RWPE1 (cell line): ENCODE data around the gene FAM219B.

ENCODE experiments used
- CTCF ChIA-PET: fragments of 350-600 bp; sonication (Branson Sonifier 250); formaldehyde crosslinking; extraction: SDS; loops from one replicate; lab custom pipeline; 2021; lab: Yijun Ruan, JAX
- POLR2A ChIA-PET: fragments of 400-600 bp; formaldehyde crosslinking; extraction: SDS; loops from one replicate; lab custom pipeline; 2020; ENCODE audit warnings: antibody characterized with exemption; ENCODE audit not compliant: low non-redundant PET; lab: Yijun Ruan, JAX
- DNase-seq: peaks from one replicate; pipeline ENCODE4 v3.0.0; 2012; ENCODE audit warnings: low spot score
- H3K27ac ChIP-seq: fragments of 450-650 bp; 2 replicates; pipeline ENCODE4 v1.5.1; 2017
- TF ChIP-seq, protein P1 (sequence below): fragments of 450-650 bp; conservative IDR thresholded peaks from 2 replicates; pipeline ENCODE4 v1.5.1; 2017; ENCODE audit warnings: low read depth, mild to moderate bottlenecking

The FAM219B gene

DNA sequence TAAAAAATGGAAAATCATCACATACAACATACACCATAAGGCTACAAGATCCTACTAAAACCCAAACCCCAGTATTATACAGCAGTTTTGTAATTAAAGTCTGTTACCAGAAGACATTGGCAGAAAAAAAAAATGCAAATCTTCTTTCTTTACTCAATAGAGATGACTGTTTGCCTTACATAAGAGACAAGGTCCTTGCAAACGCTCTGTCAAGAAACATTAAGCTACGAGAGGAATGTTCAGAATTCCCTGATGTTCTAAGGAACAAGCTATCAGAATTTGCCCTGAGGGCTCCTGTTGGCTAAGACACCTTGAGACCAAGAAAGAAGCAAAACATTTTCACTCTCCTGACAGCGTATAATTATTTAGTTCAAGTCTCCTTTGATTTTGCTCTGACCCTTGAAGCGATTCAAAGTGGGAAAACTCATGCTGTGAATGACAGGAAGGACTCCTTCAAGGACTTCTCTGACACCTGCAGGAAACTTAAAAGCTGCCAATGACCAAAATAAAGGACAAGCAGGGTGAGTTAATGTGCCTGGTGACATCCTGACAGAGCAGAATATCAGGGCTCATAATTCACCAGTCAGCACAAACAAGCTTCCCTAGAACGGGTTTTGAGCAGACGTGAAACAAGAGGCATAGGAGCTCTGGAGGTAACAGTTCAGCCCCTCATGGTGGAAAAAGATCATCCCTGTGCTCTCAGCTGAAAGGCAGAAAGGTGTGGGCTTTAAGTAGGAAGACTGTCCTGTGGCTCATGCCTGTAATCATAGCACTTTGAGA is 36.0 kb downstream of the FAM219B start:
- TF ChIP-seq, protein P1, sequence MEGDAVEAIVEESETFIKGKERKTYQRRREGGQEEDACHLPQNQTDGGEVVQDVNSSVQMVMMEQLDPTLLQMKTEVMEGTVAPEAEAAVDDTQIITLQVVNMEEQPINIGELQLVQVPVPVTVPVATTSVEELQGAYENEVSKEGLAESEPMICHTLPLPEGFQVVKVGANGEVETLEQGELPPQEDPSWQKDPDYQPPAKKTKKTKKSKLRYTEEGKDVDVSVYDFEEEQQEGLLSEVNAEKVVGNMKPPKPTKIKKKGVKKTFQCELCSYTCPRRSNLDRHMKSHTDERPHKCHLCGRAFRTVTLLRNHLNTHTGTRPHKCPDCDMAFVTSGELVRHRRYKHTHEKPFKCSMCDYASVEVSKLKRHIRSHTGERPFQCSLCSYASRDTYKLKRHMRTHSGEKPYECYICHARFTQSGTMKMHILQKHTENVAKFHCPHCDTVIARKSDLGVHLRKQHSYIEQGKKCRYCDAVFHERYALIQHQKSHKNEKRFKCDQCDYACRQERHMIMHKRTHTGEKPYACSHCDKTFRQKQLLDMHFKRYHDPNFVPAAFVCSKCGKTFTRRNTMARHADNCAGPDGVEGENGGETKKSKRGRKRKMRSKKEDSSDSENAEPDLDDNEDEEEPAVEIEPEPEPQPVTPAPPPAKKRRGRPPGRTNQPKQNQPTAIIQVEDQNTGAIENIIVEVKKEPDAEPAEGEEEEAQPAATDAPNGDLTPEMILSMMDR = no peak
- peak overlapping the region; percentile 53 for H3K27ac ChIP-seq
- ChIA-PET POLR2A (interaction anchor here (0.5 to 1.0 kb wide), 5 partner anchors 26 to 436 kb away, joined by 3 to 6 read pairs (median 4); no protein-coding TSS in a partner anchor), CTCF (interaction anchor here (0.8 to 1.6 kb wide), 2 partner anchors 31 to 35 kb away, joined by 3 to 7 read pairs; no protein-coding TSS in a partner anchor)
- peak; percentile 48 for DNase-seq

GRCh38 chr15:74869726-74870407 is 36.8 kb downstream of the FAM219B start:
- TF ChIP-seq, protein P1 = no peak

DNA sequence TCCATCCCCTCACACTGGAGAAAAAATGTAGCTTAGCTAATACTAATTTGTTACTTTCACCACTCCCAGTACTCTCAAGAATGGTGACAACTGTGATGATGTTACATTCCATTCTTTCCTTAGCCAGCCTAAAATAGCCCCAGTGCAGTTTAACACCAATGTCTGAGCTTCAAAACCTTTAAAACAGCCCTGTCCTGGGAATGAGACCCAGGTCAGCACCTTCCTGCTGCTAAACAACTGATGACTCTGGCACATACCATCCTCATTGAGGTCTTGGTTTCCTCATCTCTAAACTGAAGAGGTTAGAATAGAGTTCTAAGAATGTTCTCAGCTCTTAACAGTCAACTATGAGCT is 37.3 kb downstream of the FAM219B start:
- peak overlapping the region; percentile 62; the same call in 1 of the 2 replicates for H3K27ac ChIP-seq
- TF ChIP-seq, protein P1 = no peak
- POLR2A ChIA-PET = no interaction called here
- CTCF ChIA-PET = interaction anchor here (0.7 kb wide), 1 partner anchor 26 kb away, joined by 6 read pairs; the partner anchor contains the start of gene ULK3
- DNase-seq = no peak

More at GRCh38 chr15:74869726-74870407, 36.8 kb downstream of the FAM219B start:
- POLR2A ChIA-PET = interaction anchor here (0.6 kb wide), 1 partner anchor 65 kb away, joined by 3 read pairs; no protein-coding TSS in a partner anchor
- H3K27ac ChIP-seq = peak overlapping the region; percentile 62
- CTCF ChIA-PET = interaction anchor here (0.7 to 1.6 kb wide), 3 partner anchors 26 to 34 kb away, joined by 3 to 7 read pairs (median 6); partner anchors contain the start of gene ULK3
- DNase-seq = no peak

- no peak overlapping the region; the same call in 1 of the 2 replicates for H3K27ac ChIP-seq
- TF ChIP-seq, protein P1 = no peak
- DNase-seq = no peak
- ChIA-PET POLR2A (no interaction called here), CTCF (no interaction called here)
Observed at GRCh38 chr15:74868059-74868458, 38.6 kb downstream of the FAM219B start.

DNA sequence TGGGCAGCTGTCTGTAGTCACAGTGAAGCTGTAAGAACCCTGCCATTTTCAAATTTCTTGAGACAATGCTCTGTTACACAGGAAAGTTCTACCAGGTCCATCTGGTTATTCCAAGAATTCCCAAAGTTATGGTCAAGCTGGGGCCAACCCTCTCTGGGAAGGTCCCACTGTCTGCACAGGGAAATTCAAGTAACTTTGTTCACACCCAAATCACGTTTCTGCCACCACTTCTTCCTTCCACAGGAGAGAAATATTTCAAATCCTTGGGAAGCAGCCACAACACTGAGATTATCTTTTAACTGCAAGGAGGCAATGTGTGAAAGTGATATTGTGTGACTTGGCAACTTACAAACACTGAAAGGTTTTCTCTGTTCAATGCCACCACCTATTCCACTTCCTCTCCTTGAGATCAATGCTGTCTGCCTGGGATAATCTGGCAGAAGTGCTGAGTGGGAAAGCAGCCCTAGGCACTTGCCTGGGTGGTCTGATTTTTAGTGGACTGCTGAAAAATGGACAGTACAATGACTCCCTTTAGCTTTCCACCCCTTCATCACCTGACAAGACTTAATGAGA is 39.1 kb downstream of the FAM219B start:
- ChIA-PET CTCF (interaction anchor here (0.6 kb wide), 1 partner anchor 22 kb away, joined by 6 read pairs; no protein-coding TSS in a partner anchor), POLR2A (no interaction called here)
- H3K27ac ChIP-seq = no peak overlapping the region; the same call in 1 of the 2 replicates
- TF ChIP-seq, protein P1 = no peak
- DNase-seq = no peak

- peak; percentile 94 for DNase-seq
- TF ChIP-seq, protein P1 = no peak
- POLR2A ChIA-PET = no interaction called here
- H3K27ac ChIP-seq = peak overlapping the region; percentile 83
- CTCF ChIA-PET = interaction anchor here (0.6 to 2.0 kb wide), 3 partner anchors 22 to 61 kb away, joined by 3 to 6 read pairs (median 6); no protein-coding TSS in a partner anchor
Observed at GRCh38 chr15:74866090-74866489, 40.6 kb downstream of the FAM219B start.
